ENCODE measurements around the gene TIMP4. TPM values are rescaled to one million over a fixed set of nuclear protein-coding genes. Genes with fewer than 3 reads are reported as not detected.

The TIMP4 gene
- total RNA-seq, 8 experiments from 2014 or later, result 0.22 to 11.6 (median 1.6) TPM; not detected in 1

- in situ Hi-C loops (cut with MboI; ENCODE audit: low pct_unique_long_range_greater_than_20kb in 2 of 9, low sequenced_read_pairs in 9 of 9, unreplicated experiment in 9 of 9), result no loop called here
- H3K27ac ChIP-seq, result no peak overlapping the region
- WGBS, 10 experiments, result 5 to 100% (median 54%) methylated on average over 1 to 3 of the region's 3 CpGs
Observed at GRCh38 chr3:12115849-12116248, 42.9 kb downstream of the TIMP4 start.

GRCh38 chr3:12115104-12115503 lies 43.6 kb downstream of the TIMP4 start:
- ATAC-seq (replicated peaks in 6 of 8), result no peak
- Histone ChIP-seq H3K4me1 (replicated peaks in 1 of 2) (no peaks in the 10 kb centered on the region), H3K4me3 (no peak overlapping the region), H3K27ac (no peak overlapping the region)
- in situ Hi-C loops (cut with MboI; ENCODE audit: low pct_unique_long_range_greater_than_20kb in 2 of 9, low sequenced_read_pairs in 9 of 9, unreplicated experiment in 9 of 9), result no loop called here
- 20 to 100% (median 58%) methylated on average over 1 to 3 of the region's 3 CpGs for WGBS, 10 experiments

More at GRCh38 chr3:12115849-12116248, 42.9 kb downstream of the TIMP4 start:
- Histone ChIP-seq H3K4me1 (replicated peaks in 1 of 2) (no peaks in the 10 kb centered on the region), H3K4me3 (no peak overlapping the region)
- peak in 3 of 8 experiments; percentile 41 to 66 (median 45) for ATAC-seq (replicated peaks in 6 of 8)

GRCh38 chr3:12114251-12114650 lies 44.5 kb downstream of the TIMP4 start:
- H3K27ac ChIP-seq, result no peak overlapping the region
- ATAC-seq (replicated peaks in 6 of 8), result no peak
- H3K4me1 ChIP-seq (replicated peaks in 1 of 2), result no peaks in the 10 kb centered on the region
- no peak overlapping the region for H3K4me3 ChIP-seq
- in situ Hi-C loops (cut with MboI; ENCODE audit: low pct_unique_long_range_greater_than_20kb in 2 of 9, low sequenced_read_pairs in 9 of 9, unreplicated experiment in 9 of 9), result no loop called here

GRCh38 chr3:12107071-12107713 lies 51.5 kb downstream of the TIMP4 start:
- H3K4me1 ChIP-seq (replicated peaks in 1 of 2), result no peaks in the 10 kb centered on the region
- WGBS, 10 experiments, result 27 to 100% (median 62%) methylated on average over 2 to 8 of the region's 8 CpGs; no CpG with 5 or more reads in 1 of the 10 experiments
- H3K4me3 ChIP-seq, result no peak overlapping the region
- no peak overlapping the region for H3K27ac ChIP-seq
- in situ Hi-C loops (cut with MboI; ENCODE audit: low pct_unique_long_range_greater_than_20kb in 2 of 9, low sequenced_read_pairs in 9 of 9, unreplicated experiment in 9 of 9), result no loop called here
- ATAC-seq (replicated peaks in 6 of 8), result peak in 1 of 8 experiments; percentile 32

Other genes starting within 250 kb of the TIMP4 start
- gene SYN2, start 154.5 kb downstream of the TIMP4 start, total RNA-seq, result 1 to 10 TPM in 5 of 8 experiments, under 1 TPM in 1, not detected in 2; 0.20 to 8.7 (median 2.9) TPM
- gene PPARG, start 130.2 kb upstream of the TIMP4 start, total RNA-seq, result 1 to 10 TPM in 3 of 8 experiments, under 1 TPM in 4, not detected in 1; 0.31 to 9.9 (median 0.66) TPM

Data from motor neuron (in vitro differentiated cells).